HEK293 (cell line): Measurements from ENCODE around the gene ZNF561.
"Not testable (repeated sequence)": the region's sequence is repeated elsewhere in the genome, so short reads cannot be mapped to it uniquely, and the experiment has no call there.

Experiments used
- CTCF ChIA-PET: fragments of 350-600 bp; formaldehyde crosslinking; extraction: SDS; loops from one replicate; lab custom pipeline; 2021; ENCODE audit warnings: antibody characterized with exemption; lab: Yijun Ruan, JAX
- POLR2A ChIA-PET: fragments of 300-600 bp; formaldehyde crosslinking; extraction: SDS; loops from one replicate; lab custom pipeline; 2020; ENCODE audit warnings: antibody characterized with exemption, inconsistent platforms; lab: Yijun Ruan, JAX
- H3K27ac ChIP-seq: fragments of 200-500 bp; sonication (Bioruptor generic); 2 replicates; pipeline ENCODE4 v1.5.1; 2014; ENCODE audit warnings: low read depth, low read length, control low read depth, inconsistent platforms; ENCODE audit errors: extremely low read depth
- H3K36me3 ChIP-seq, 2 experiments: fragments of 200-500 bp in 1 of 2; sonication (Bioruptor generic) in 1 of 2; 1 replicate in 1 of 2; 2 replicates in 1 of 2; pipeline ENCODE4 v1.5.1; 2014 to 2017; ENCODE audit warnings: inconsistent platforms in 2 of 2, low read length in 2 of 2; ENCODE audit not compliant: control insufficient read depth in 2 of 2, insufficient read depth in 1 of 2
- H3K4me1 ChIP-seq: fragments of 200-500 bp; sonication (Bioruptor generic); 2 replicates; pipeline ENCODE4 v1.5.1; 2014; ENCODE audit warnings: mild to moderate bottlenecking, low read length, inconsistent platforms; ENCODE audit not compliant: control insufficient read depth, insufficient read depth
- H3K4me3 ChIP-seq: 2 replicates; pipeline ENCODE4 v1.5.1; 2011; ENCODE audit warnings: low read depth, mild to moderate bottlenecking, control low read depth, low read length, moderate library complexity
- H3K9me3 ChIP-seq: fragments of 200-500 bp; sonication (Bioruptor generic); 2 replicates; pipeline ENCODE4 v1.5.1; 2014; ENCODE audit warnings: low read depth, low read length, inconsistent platforms; ENCODE audit not compliant: control insufficient read depth, insufficient read depth
- PRDM4 ChIP-seq: fragments of 450-650 bp; formaldehyde crosslinking; IDR thresholded peaks from 2 replicates; pipeline ENCODE4 v1.5.1; 2017; ENCODE audit warnings: missing biosample characterization, missing genetic modification characterization
- SP2 ChIP-seq: fragments of 450-650 bp; formaldehyde crosslinking; IDR thresholded peaks from 2 replicates; pipeline ENCODE4 v1.5.1; 2016; ENCODE audit warnings: missing biosample characterization, missing genetic modification characterization
- SP3 ChIP-seq: fragments of 450-650 bp; formaldehyde crosslinking; IDR thresholded peaks from 2 replicates; pipeline ENCODE4 v1.5.1; 2016; ENCODE audit warnings: missing biosample characterization, missing genetic modification characterization
- WT1 ChIP-seq: fragments of 450-650 bp; formaldehyde crosslinking; IDR thresholded peaks from 2 replicates; pipeline ENCODE4 v1.5.1; 2016; ENCODE audit warnings: missing biosample characterization, missing genetic modification characterization
- ZBTB10 ChIP-seq: fragments of 450-650 bp; formaldehyde crosslinking; IDR thresholded peaks from 2 replicates; pipeline ENCODE4 v1.5.1; 2016; ENCODE audit warnings: missing biosample characterization, missing genetic modification characterization
- ZBTB48 ChIP-seq: fragments of 450-650 bp; formaldehyde crosslinking; IDR thresholded peaks from 2 replicates; pipeline ENCODE4 v1.5.1; 2016; ENCODE audit warnings: missing biosample characterization, missing genetic modification characterization
- ZBTB49 ChIP-seq: fragments of 450-650 bp; formaldehyde crosslinking; IDR thresholded peaks from 2 replicates; pipeline ENCODE4 v1.5.1; 2016; ENCODE audit warnings: missing biosample characterization, missing genetic modification characterization, low read depth
- ZFHX2 ChIP-seq: fragments of 450-650 bp; formaldehyde crosslinking; conservative IDR thresholded peaks from 2 replicates; pipeline ENCODE4 v1.5.1; 2016; ENCODE audit warnings: missing biosample characterization, missing genetic modification characterization
- ZNF366 ChIP-seq: fragments of 450-650 bp; formaldehyde crosslinking; conservative IDR thresholded peaks from 2 replicates; pipeline ENCODE4 v1.5.1; 2016; ENCODE audit warnings: missing biosample characterization, missing genetic modification characterization
- ZNF501 ChIP-seq: fragments of 450-650 bp; formaldehyde crosslinking; IDR thresholded peaks from 2 replicates; pipeline ENCODE4 v1.5.1; 2016; ENCODE audit warnings: missing biosample characterization, missing genetic modification characterization
- ZNF548 ChIP-seq: fragments of 450-650 bp; formaldehyde crosslinking; IDR thresholded peaks from 2 replicates; pipeline ENCODE4 v1.5.1; 2016; ENCODE audit warnings: missing biosample characterization, missing genetic modification characterization
- ZNF621 ChIP-seq: fragments of 450-650 bp; formaldehyde crosslinking; IDR thresholded peaks from 2 replicates; pipeline ENCODE4 v1.5.1; 2017; ENCODE audit warnings: missing biosample characterization, missing genetic modification characterization

ZNF561 gene

GRCh38 chr19:9584073-9584833 lies 36.8 kb downstream of the ZNF561 start, which contains the start of gene ZNF121 (continued):
- TF ChIP-seq ZBTB10 (tag by site-specific recombination) (no peak), SP2 (tag by site-specific recombination) (peak; percentile 82)

- POLR2A ChIA-PET = interaction anchor here (0.6 kb wide), 1 partner anchor 253 kb away, joined by 3 read pairs; the partner anchor contains the start of gene PIN1
- CTCF ChIA-PET = interaction anchor here (0.6 to 0.7 kb wide), 2 partner anchors 64 to 469 kb away, joined by 3 to 7 read pairs; no protein-coding TSS in a partner anchor
- not testable (repeated sequence) for H3K4me3 ChIP-seq, H3K9me3 ChIP-seq, H3K27ac ChIP-seq, H3K4me1 ChIP-seq
- H3K36me3 ChIP-seq = peaks cover 20 to 45% of the 10 kb centered on the region in 2 experiments; a peak in 2 of 3 replicates
Observed at GRCh38 chr19:9582081-9582725, 38.8 kb downstream of the ZNF561 start.

GRCh38 chr19:9580728-9581127 lies 40.3 kb downstream of the ZNF561 start:
- ChIA-PET CTCF (interaction anchor here (0.6 to 0.7 kb wide), 3 partner anchors 44 to 376 kb away, joined by 4 to 8 read pairs (median 5); no protein-coding TSS in a partner anchor), POLR2A (no interaction called here)
- Histone ChIP-seq H3K27ac (no peak overlapping the region), H3K36me3 (peaks cover 29 to 51% of the 10 kb centered on the region in 2 experiments; a peak in 2 of 3 replicates), H3K4me3 (no peak overlapping the region), H3K9me3 (no peaks in the 10 kb centered on the region; the same call in 1 of the 2 replicates), H3K4me1 (no peaks in the 10 kb centered on the region)
- TF ChIP-seq ZFHX2 (tag by site-specific recombination) (no peak), ZNF501 (no peak), ZNF366 (tag by site-specific recombination) (no peak), ZNF621 (tag by site-specific recombination) (no peak), ZBTB48 (tag by site-specific recombination) (no peak), SP3 (no peak), ZBTB49 (tag by site-specific recombination) (no peak)

GRCh38 chr19:9570255-9570654 lies 50.8 kb downstream of the ZNF561 start:
- TF ChIP-seq WT1 (tag by site-specific recombination) = no peak
- TF ChIP-seq ZNF548 (tag by site-specific recombination) = no peak
- no peak for TF ChIP-seq PRDM4 (tag by site-specific recombination)
- no peak overlapping the region for H3K4me3 ChIP-seq
- peaks cover 9 to 75% of the 10 kb centered on the region in 2 experiments for H3K36me3 ChIP-seq
- H3K27ac ChIP-seq = no peak overlapping the region
- H3K9me3 ChIP-seq = peaks cover 5% of the 10 kb centered on the region; the same call in 1 of the 2 replicates
- H3K4me1 ChIP-seq = no peaks in the 10 kb centered on the region
- CTCF ChIA-PET = no interaction called here
- POLR2A ChIA-PET = interaction anchor here (0.6 kb wide), 1 partner anchor 13 kb away, joined by 4 read pairs; no protein-coding TSS in a partner anchor
